ENCODE measurements around the gene GPRC5C.

GRCh38 chr17:74404218-74404617 lies 27.7 kb upstream of the GPRC5C start:
- TF ChIP-seq ARHGAP35 (IDR thresholded peaks at IDR 0.05; ENCODE audit: partially characterized antibody) (no peak), HCFC1 (IDR thresholded peaks at IDR 0.05; ENCODE audit: low read depth, low read length) (no peak), CTCF (IDR thresholded peaks at IDR 0.05 in 2 of 3, conservative IDR thresholded peaks at IDR 0.05 in 1 of 3; ENCODE audit: insufficient read depth in 2 of 3, low read depth in 1 of 3, low read length in 3 of 3) (no peak), ZNF124 (CRISPR knock-in tag; IDR thresholded peaks at IDR 0.05) (no peak), ZFX (CRISPR knock-in tag; IDR thresholded peaks at IDR 0.05) (no peak), EZH2 (IDR thresholded peaks at IDR 0.05; ENCODE audit: borderline replicate concordance, low read depth, low read length) (no peak), YY1 (IDR thresholded peaks at IDR 0.05; ENCODE audit: borderline replicate concordance in 1 of 3, control insufficient read depth in 1 of 3, extremely low read depth in 1 of 3, insufficient read depth in 3 of 3, insufficient read length in 1 of 3, insufficient replicate concordance in 2 of 3, low read depth in 1 of 3, low read length in 2 of 3) (no peak), PHB (CRISPR knock-in tag; IDR thresholded peaks at IDR 0.05) (no peak), POLR2AphosphoS5 (IDR thresholded peaks at IDR 0.05; ENCODE audit: control insufficient read depth, insufficient read depth, low read depth, low read length) (no peak), MAX (CRISPR knock-in tag; IDR thresholded peaks at IDR 0.05) (no peak), KLF16 (IDR thresholded peaks at IDR 0.05) (no peak)
- TF ChIP-seq, protein P1, sequence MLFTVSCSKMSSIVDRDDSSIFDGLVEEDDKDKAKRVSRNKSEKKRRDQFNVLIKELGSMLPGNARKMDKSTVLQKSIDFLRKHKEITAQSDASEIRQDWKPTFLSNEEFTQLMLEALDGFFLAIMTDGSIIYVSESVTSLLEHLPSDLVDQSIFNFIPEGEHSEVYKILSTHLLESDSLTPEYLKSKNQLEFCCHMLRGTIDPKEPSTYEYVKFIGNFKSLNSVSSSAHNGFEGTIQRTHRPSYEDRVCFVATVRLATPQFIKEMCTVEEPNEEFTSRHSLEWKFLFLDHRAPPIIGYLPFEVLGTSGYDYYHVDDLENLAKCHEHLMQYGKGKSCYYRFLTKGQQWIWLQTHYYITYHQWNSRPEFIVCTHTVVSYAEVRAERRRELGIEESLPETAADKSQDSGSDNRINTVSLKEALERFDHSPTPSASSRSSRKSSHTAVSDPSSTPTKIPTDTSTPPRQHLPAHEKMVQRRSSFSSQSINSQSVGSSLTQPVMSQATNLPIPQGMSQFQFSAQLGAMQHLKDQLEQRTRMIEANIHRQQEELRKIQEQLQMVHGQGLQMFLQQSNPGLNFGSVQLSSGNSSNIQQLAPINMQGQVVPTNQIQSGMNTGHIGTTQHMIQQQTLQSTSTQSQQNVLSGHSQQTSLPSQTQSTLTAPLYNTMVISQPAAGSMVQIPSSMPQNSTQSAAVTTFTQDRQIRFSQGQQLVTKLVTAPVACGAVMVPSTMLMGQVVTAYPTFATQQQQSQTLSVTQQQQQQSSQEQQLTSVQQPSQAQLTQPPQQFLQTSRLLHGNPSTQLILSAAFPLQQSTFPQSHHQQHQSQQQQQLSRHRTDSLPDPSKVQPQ (CRISPR knock-in tag; IDR thresholded peaks at IDR 0.05; ENCODE audit: borderline replicate concordance) = no peak
